RWPE2 (cell line): Measurements from ENCODE around the gene PPP2R5C.

Experiments used
- ATAC-seq: fragments of 200-7000 bp; cut with Tn5 transposase; 3 replicates; pipeline ENCODE4 v1.9.1; 2021; ENCODE audit warnings: low read depth
- DNase-seq: peaks from one replicate; pipeline ENCODE4 v3.0.0-alpha.2; 2020; ENCODE audit warnings: low spot score
- H3K27ac ChIP-seq: fragments of 450-650 bp; 2 replicates; pipeline ENCODE4 v1.5.1; 2017; ENCODE audit warnings: mild to moderate bottlenecking; ENCODE audit not compliant: poor library complexity, severe bottlenecking
- H3K27me3 ChIP-seq: fragments of 250-450 bp; sonication (Bioruptor Pico); 2 replicates; pipeline ENCODE4 v1.5.1; 2021; ENCODE audit warnings: mild to moderate bottlenecking, moderate library complexity; ENCODE audit not compliant: insufficient read depth, poor library complexity, severe bottlenecking
- H3K36me3 ChIP-seq: fragments of 250-450 bp; sonication (Bioruptor Pico); 2 replicates; pipeline ENCODE4 v1.5.1; 2020; ENCODE audit warnings: low read depth, mild to moderate bottlenecking, moderate library complexity
- H3K4me1 ChIP-seq: fragments of 250-450 bp; sonication (Bioruptor Pico); 2 replicates; pipeline ENCODE4 v1.5.1; 2021; ENCODE audit warnings: mild to moderate bottlenecking, moderate library complexity; ENCODE audit not compliant: insufficient read depth, poor library complexity, severe bottlenecking
- H3K4me3 ChIP-seq: fragments of 250-450 bp; sonication (Bioruptor Pico); 2 replicates; pipeline ENCODE4 v1.5.1; 2021; ENCODE audit warnings: mild to moderate bottlenecking, moderate library complexity; ENCODE audit not compliant: severe bottlenecking
- H3K9me3 ChIP-seq: fragments of 250-450 bp; sonication (Bioruptor Pico); 2 replicates; pipeline ENCODE4 v1.5.1; 2021; ENCODE audit warnings: mild to moderate bottlenecking, moderate library complexity; ENCODE audit not compliant: severe bottlenecking
- TF ChIP-seq, protein P1 (sequence below): fragments of 450-650 bp; IDR thresholded peaks from one replicate; pipeline ENCODE4 v1.5.1; 2017; ENCODE audit warnings: mild to moderate bottlenecking, moderate library complexity; ENCODE audit not compliant: poor library complexity, severe bottlenecking

The PPP2R5C gene

DNA sequence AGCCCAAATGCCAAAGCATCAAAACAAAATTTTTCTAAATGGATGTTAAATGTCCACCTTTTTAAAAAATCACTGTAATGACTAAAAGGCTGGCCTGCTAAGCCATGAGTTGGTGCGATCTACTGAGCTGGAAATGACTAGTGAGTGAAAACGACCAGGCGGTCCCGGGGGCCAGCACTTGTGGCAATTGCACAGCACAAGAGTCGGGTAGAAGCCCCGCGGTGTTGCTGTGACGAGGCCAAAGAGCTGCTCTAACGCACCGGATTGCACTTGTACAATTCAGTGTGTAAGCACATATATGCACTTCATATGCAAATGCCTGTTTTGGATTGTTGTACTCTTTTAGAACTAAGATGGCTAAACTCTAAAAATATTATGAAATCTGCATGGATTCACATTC is 138.7 kb downstream of the PPP2R5C start:
- no peaks in the 10 kb centered on the region for H3K27me3 ChIP-seq
- H3K4me1 ChIP-seq, result no peaks in the 10 kb centered on the region
- H3K4me3 ChIP-seq, result no peak overlapping the region
- H3K27ac ChIP-seq, result no peak overlapping the region
- no peaks in the 10 kb centered on the region for H3K9me3 ChIP-seq
- DNase-seq, result no peak
- no peak for ATAC-seq
- TF ChIP-seq, protein P1, sequence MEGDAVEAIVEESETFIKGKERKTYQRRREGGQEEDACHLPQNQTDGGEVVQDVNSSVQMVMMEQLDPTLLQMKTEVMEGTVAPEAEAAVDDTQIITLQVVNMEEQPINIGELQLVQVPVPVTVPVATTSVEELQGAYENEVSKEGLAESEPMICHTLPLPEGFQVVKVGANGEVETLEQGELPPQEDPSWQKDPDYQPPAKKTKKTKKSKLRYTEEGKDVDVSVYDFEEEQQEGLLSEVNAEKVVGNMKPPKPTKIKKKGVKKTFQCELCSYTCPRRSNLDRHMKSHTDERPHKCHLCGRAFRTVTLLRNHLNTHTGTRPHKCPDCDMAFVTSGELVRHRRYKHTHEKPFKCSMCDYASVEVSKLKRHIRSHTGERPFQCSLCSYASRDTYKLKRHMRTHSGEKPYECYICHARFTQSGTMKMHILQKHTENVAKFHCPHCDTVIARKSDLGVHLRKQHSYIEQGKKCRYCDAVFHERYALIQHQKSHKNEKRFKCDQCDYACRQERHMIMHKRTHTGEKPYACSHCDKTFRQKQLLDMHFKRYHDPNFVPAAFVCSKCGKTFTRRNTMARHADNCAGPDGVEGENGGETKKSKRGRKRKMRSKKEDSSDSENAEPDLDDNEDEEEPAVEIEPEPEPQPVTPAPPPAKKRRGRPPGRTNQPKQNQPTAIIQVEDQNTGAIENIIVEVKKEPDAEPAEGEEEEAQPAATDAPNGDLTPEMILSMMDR, result no peak
- peaks cover 92% of the 10 kb centered on the region for H3K36me3 ChIP-seq

DNA sequence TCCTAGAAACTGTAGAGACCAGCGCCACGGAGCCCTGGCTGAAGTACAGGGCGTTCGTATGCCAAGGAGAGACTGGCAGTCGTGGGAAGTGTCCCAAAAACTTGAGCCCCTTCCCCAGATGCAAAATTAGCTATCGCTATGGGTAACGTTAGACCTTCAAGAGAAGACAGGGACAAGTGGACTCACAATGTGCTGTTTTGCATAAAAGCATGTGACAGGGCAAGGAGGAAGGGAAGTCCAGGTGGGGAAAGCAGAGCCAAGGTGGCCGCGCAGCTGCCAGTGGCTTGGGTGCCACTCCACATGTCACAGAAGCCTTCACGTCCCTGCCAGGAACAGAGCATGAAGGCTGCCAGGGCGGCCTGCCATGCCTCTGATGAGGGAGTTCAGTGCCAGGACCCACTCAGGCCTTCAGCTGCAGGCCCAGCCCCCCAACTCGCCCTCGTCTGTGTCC is 141.6 kb downstream of the PPP2R5C start:
- H3K27me3 ChIP-seq, result no peaks in the 10 kb centered on the region
- ATAC-seq, result no peak
- no peak overlapping the region for H3K27ac ChIP-seq
- H3K4me3 ChIP-seq, result no peak overlapping the region
- DNase-seq, result no peak
- no peaks in the 10 kb centered on the region for H3K4me1 ChIP-seq
- H3K9me3 ChIP-seq, result no peaks in the 10 kb centered on the region
- TF ChIP-seq, protein P1, result no peak
- peaks cover 85% of the 10 kb centered on the region for H3K36me3 ChIP-seq

GRCh38 chr14:101905614-101906013 is 144.1 kb downstream of the PPP2R5C start:
- Histone ChIP-seq H3K9me3 (no peaks in the 10 kb centered on the region), H3K4me1 (no peaks in the 10 kb centered on the region), H3K36me3 (peaks cover 80% of the 10 kb centered on the region), H3K27me3 (no peaks in the 10 kb centered on the region), H3K27ac (no peak overlapping the region), H3K4me3 (no peak overlapping the region)
- ATAC-seq (no peak), DNase-seq (no peak)
- TF ChIP-seq, protein P1, result no peak

DNA sequence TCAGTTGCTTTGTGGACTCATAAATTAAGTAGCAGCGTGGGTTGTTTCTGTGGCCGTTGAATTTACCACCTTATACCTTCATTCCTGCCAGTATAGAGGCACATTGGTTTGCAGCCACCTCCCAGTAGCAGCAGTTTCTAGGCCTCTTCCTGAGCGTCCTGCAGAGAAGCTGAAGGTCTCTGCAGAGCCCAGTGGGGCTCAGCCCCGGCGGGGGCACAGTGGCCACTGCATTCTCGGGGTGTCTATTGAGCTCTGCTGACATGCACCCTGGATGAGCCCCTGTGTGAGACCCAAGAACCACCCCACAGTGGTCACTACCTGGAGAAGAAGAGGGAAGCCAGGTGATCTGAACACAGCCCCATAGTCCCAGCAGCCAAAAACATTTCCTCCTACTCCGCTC is 145.1 kb downstream of the PPP2R5C start:
- Histone ChIP-seq H3K9me3 (no peaks in the 10 kb centered on the region), H3K27ac (no peak overlapping the region), H3K36me3 (peaks cover 73% of the 10 kb centered on the region), H3K27me3 (no peaks in the 10 kb centered on the region), H3K4me1 (no peaks in the 10 kb centered on the region), H3K4me3 (no peak overlapping the region)
- DNase-seq (no peak), ATAC-seq (no peak)
- TF ChIP-seq, protein P1, result no peak

- no peak for ATAC-seq
- no peaks in the 10 kb centered on the region for H3K4me1 ChIP-seq
Measured at GRCh38 chr14:101907619-101908018, 146.1 kb downstream of the PPP2R5C start.

More at GRCh38 chr14:101907619-101908018, 146.1 kb downstream of the PPP2R5C start:
- DNase-seq, result no peak
- TF ChIP-seq, protein P1, result no peak
- Histone ChIP-seq H3K4me3 (no peak overlapping the region), H3K36me3 (peaks cover 73% of the 10 kb centered on the region), H3K9me3 (no peaks in the 10 kb centered on the region), H3K27ac (no peak overlapping the region), H3K27me3 (no peaks in the 10 kb centered on the region)
